Body of pancreas (tissue), 4 donors: Measurements from ENCODE around the gene FAM50A. TPM values are rescaled to one million over a fixed set of nuclear protein-coding genes. Genes with fewer than 3 reads are reported as not detected.
"Not testable (repeated sequence)": the region's sequence is repeated elsewhere in the genome, so short reads cannot be mapped to it uniquely, and the experiment has no call there.

Source experiments
- ATAC-seq: fragments of 150-250 bp; one replicate; pipeline ENCODE4 v1.9.1; 2016
- DNase-seq, 4 donors: peaks; one replicate each; pipeline ENCODE4 v3.0.0-alpha.2; 2019
- H3K27ac ChIP-seq, 4 donors: fragments of 200-600 bp; sonication (generic); 1 replicate in 3 of 4; 2 replicates in 1 of 4; pipeline versions ENCODE4 v1.5.1 to v1.6.1; 2016 to 2019; ENCODE audit warnings: mild to moderate bottlenecking in 1 of 4, mixed read lengths in 1 of 4, moderate library complexity in 1 of 4
- H3K27me3 ChIP-seq, 2 donors: fragments of 200-600 bp; sonication (generic); one replicate each; pipeline ENCODE4 v1.6.0; 2016; ENCODE audit warnings: mild to moderate bottlenecking in 1 of 2
- H3K36me3 ChIP-seq, 2 donors: fragments of 200-600 bp; sonication (generic); replicated peaks in 1 of 2; 2 replicates each; pipeline ENCODE4 v1.5.1; 2016; ENCODE audit warnings: low read depth in 2 of 2; ENCODE audit not compliant: insufficient read depth in 1 of 2
- H3K4me1 ChIP-seq: fragments of 200-600 bp; sonication (generic); one replicate; pipeline ENCODE4 v1.6.0; 2016
- H3K4me3 ChIP-seq, 2 donors: fragments of 200-600 bp; sonication (generic); 1 replicate in 1 of 2; 2 replicates in 1 of 2; pipeline ENCODE4 v1.5.1; 2016 to 2019
- H3K9me3 ChIP-seq, 3 donors: fragments of 200-600 bp; sonication (generic); 1 replicate in 2 of 3; 2 replicates in 1 of 3; pipeline ENCODE4 v1.5.1; 2016
- CTCF ChIP-seq, 7 experiments: fragments of 450-650 bp in 4 of 7; fragments of 200-600 bp in 3 of 7; sonication (generic) in 3 of 7; IDR thresholded peaks; one replicate each; pipeline ENCODE4 v1.5.1; 2016 to 2019; ENCODE audit warnings: antibody characterized with exemption in 7 of 7
- POLR2A ChIP-seq, 3 donors: fragments of 450-650 bp; IDR thresholded peaks; one replicate each; pipeline ENCODE4 v1.6.1; 2016; ENCODE audit warnings: antibody characterized with exemption in 3 of 3, mild to moderate bottlenecking in 2 of 3
- WGBS, 2 donors: methylation state at CpG; one replicate each; pipeline ENCODE4 v1.1.5; 2017; 5-methylcytosine and 5-hydroxymethylcytosine counted together
- intact Hi-C: fragments of 100-400 bp; cut with DNase I; formaldehyde crosslinking; loops from one replicate; pipeline ENCODE4 v1.15.1; 2023
- total RNA-seq, 2 donors: library from RNA; depleted of rRNA; stranded (reverse); fragments of >200 nt; gene quantifications; one replicate each; pipeline ENCODE4 v1.1.0, GENCODE V29; 2016

FAM50A gene
- total RNA-seq, 2 donors from 2014 or later = 14.5 to 48.8 TPM

DNA sequence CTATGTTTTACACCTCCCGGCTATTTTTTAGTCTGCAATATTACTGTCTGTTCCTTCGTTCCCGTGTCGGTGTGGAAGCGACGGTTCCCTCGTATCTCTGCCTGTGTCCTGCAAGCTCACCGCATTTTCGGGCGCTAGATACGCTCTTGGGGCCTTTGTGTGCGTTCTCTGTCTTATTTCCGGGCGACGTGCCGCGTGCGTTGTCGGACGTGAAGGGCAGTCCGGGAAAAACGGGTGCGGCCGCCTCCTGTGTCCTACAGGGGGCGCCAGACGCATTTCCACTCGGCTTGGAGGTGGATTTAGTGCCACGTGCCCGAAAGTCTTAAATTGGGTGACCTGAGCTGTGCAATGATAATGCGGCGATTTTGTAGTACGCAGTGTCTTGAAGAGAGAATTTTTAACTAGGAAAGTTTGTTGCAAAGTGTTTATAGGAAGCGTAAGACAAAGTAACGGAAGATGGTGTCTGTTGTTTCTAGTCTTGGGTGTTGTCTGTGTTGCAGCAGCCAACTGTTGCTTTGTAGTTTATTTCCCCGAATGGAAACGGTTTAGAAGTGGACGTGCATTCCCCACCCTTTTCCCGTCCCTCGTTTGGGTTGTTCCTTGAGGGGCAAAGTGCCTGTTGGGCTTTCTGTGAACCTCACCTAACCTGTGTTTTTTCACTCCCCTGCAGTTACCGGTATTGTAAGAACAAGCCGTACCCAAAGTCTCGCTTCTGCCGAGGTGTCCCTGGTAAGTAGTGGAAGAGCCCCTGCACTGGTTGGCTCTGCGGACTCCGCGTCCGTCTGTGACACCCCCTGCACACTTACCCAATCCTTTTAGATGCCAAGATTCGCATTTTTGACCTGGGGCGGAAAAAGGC lies 45.0 kb upstream of the FAM50A start:
- intact Hi-C loops = no loop called here

DNA sequence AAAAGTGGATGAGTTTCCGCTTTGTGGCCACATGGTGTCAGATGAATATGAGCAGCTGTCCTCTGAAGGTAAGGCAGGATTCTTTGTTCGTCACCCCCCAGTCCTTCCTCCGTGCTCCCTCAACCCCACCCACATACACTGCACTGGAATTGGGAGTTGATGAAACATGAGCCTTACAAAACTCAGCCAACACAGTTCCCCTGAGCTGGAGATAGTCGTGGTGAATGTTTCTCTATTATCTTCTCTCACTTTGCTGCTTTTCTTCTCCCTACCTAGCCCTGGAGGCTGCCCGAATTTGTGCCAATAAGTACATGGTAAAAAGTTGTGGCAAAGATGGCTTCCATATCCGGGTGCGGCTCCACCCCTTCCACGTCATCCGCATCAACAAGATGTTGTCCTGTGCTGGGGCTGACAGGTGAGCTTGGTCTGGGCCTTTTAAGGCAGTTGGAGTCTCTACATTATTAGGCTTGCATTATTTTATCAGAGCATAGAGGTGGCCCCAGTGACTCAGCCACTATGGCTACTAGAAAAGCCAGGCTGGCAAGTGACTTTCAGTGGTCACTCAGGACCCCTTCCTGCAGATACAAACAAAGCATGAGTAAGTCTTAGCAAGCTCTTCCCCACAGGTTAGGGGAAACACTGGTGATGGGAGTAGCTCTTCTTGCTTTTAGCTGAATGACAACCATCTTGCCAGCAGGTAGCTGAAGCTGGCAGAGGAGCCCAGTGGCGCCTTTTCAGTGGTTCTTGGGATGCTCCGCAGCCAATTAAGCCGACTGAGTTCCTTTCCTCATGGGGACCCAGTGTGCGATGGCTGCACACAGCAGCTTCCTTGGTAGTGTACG lies 44.2 kb upstream of the FAM50A start:
- intact Hi-C loops = no loop called here
- Histone ChIP-seq H3K36me3 (no peaks in the 10 kb centered on the region), H3K9me3 (no peaks in the 10 kb centered on the region), H3K4me3 (peak overlapping the region in 1 of 2 donors; percentile 45), H3K27ac (peak overlapping the region; percentile 32 to 99 (median 98)), H3K27me3 (no peaks in the 10 kb centered on the region), H3K4me1 (peaks cover 20% of the 10 kb centered on the region)
- DNase-seq (no peak), ATAC-seq (no peak)
- WGBS, 2 donors = 10 to 22% methylated on average over 4 to 9 of the region's 14 CpGs
- peak in 1 of 3 donors; percentile 20 for TF ChIP-seq POLR2A (IDR thresholded peaks at IDR 0.05)
- no peak for TF ChIP-seq CTCF (IDR thresholded peaks at IDR 0.05)

More for the DNA sequence above, 45.0 kb upstream of the FAM50A start:
- DNase-seq (peak; percentile 87 to 90 (median 87)), ATAC-seq (peak; percentile 47)
- H3K4me3 ChIP-seq = peak overlapping the region; percentile 17 to 45
- no peaks in the 10 kb centered on the region for H3K36me3 ChIP-seq
- peak overlapping the region; percentile 79 to 99 (median 98) for H3K27ac ChIP-seq
- no peaks in the 10 kb centered on the region for H3K9me3 ChIP-seq
- WGBS, 2 donors = 1 to 2% methylated on average over 14 to 48 of the region's 49 CpGs
- TF ChIP-seq POLR2A (IDR thresholded peaks at IDR 0.05) = no peak
- TF ChIP-seq CTCF (IDR thresholded peaks at IDR 0.05) = peak; percentile 57 to 90 (median 82)
- peaks cover 20% of the 10 kb centered on the region for H3K4me1 ChIP-seq
- no peaks in the 10 kb centered on the region for H3K27me3 ChIP-seq

GRCh38 chrX:154400369-154400817 lies 43.5 kb upstream of the FAM50A start:
- H3K27ac ChIP-seq = peak overlapping the region in 2 of 4 donors; percentile 99
- H3K36me3 ChIP-seq, DNase-seq, H3K4me3 ChIP-seq, intact Hi-C loops, ATAC-seq, H3K9me3 ChIP-seq, H3K27me3 ChIP-seq: not testable (repeated sequence)
- H3K4me1 ChIP-seq = peaks cover 20% of the 10 kb centered on the region
- WGBS, 2 donors = 18 to 56% methylated on average over 2 to 6 of the region's 6 CpGs

DNA sequence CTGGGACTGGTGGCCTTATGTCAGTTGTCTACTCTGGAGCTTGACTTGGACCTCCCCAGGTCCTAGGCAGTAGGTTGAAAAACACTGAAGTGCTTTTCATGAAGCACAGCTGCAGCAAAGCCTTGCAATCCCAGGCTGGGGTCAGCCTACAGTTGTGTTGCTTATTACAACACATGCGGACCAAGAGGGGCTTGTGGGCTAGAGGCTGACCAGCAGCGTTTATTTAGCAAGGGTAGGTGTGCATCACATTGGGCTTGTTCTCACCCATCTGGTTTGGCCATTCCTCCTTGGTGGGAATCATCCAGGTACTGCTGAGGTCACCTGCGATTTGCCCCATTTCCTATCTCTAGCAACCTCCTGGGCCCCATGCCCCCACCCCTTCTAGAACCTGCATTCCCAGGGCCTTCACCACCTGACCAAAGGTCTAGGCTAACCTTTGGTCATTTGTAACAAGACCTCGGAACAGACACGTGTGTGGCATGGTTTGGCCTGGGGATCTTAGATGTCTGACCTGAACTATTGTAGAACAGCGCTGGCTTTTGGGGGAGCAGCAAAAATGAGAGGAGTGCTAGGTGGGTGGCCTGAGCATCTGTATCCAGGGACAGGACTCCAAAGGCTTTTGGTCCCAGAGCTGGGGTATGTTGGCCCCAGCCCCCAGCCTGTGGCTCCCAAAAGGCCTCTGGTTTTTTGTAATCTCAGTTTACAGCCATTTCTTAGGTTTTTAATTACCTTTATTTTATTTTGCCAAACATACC lies 42.7 kb upstream of the FAM50A start:
- Histone ChIP-seq H3K4me3 (no peak overlapping the region), H3K27me3 (no peaks in the 10 kb centered on the region), H3K4me1 (peaks cover 20% of the 10 kb centered on the region), H3K36me3 (no peaks in the 10 kb centered on the region), H3K27ac (peak overlapping the region in 2 of 4 donors; percentile 51 to 55), H3K9me3 (no peaks in the 10 kb centered on the region)
- no peak for ATAC-seq
- peak in 2 of 4 donors; percentile 37 to 49 for DNase-seq
- intact Hi-C loops = no loop called here
- peak; percentile 9 to 73 (median 49) for TF ChIP-seq POLR2A (IDR thresholded peaks at IDR 0.05)
- no peak for TF ChIP-seq CTCF (IDR thresholded peaks at IDR 0.05)
- 25% methylated on average over 6 of the region's 6 CpGs; no CpG with 5 or more reads in 1 of the 2 donors for WGBS, 2 donors
